Heart right ventricle (tissue), 16 donors: ENCODE data around the gene POC1B. TPM values are rescaled to one million over a fixed set of nuclear protein-coding genes. Genes with fewer than 3 reads are reported as not detected.

Experiments
- ATAC-seq, 8 donors: fragments of 200-7000 bp; cut with Tn5 transposase; one replicate each; pipeline ENCODE4 v1.9.1; 2020; ENCODE audit warnings: mild to moderate bottlenecking in 8 of 8, moderate library complexity in 8 of 8, moderate number of reproducible peaks in 1 of 8
- DNase-seq, 2 donors: peaks; one replicate each; pipeline ENCODE4 v3.0.0-alpha.2; 2020
- H3K27ac ChIP-seq, 10 donors: fragments of 200-600 bp; sonication (generic) in 2 of 10; one replicate each; pipeline versions ENCODE4 v1.5.0 to v1.8.0; 2020 to 2022; ENCODE audit warnings: mild to moderate bottlenecking in 3 of 10
- H3K27me3 ChIP-seq, 7 donors: fragments of 200-600 bp; one replicate each; pipeline ENCODE4 v1.8.0; 2021 to 2022; ENCODE audit warnings: mild to moderate bottlenecking in 2 of 7
- H3K36me3 ChIP-seq, 9 donors: fragments of 200-600 bp; sonication (generic) in 1 of 9; one replicate each; pipeline versions ENCODE4 v1.5.0 to v1.8.0; 2020 to 2022; ENCODE audit warnings: mild to moderate bottlenecking in 2 of 9
- H3K4me1 ChIP-seq, 9 donors: fragments of 200-600 bp; sonication (generic) in 1 of 9; one replicate each; pipeline versions ENCODE4 v1.5.0 to v1.8.0; 2020 to 2022; ENCODE audit warnings: mild to moderate bottlenecking in 4 of 9
- H3K4me3 ChIP-seq, 10 donors: fragments of 200-600 bp; sonication (generic) in 2 of 10; one replicate each; pipeline versions ENCODE4 v1.5.0 to v1.8.0; 2020 to 2022; ENCODE audit warnings: mild to moderate bottlenecking in 7 of 10, moderate library complexity in 2 of 10
- H3K9me3 ChIP-seq, 11 donors: fragments of 200-600 bp in 10 of 11; sonication (generic) in 2 of 11; one replicate each; pipeline versions ENCODE4 v1.5.0 to v1.8.0; 2013 to 2022; ENCODE audit warnings: mild to moderate bottlenecking in 2 of 11, control low read depth in 1 of 11, moderate library complexity in 1 of 11
- WGBS, 2 donors: extraction: QIAGEN DNeasy Blood & Tissue Kit; methylation state at CpG; one replicate each; pipeline ENCODE4 v1.1.7; 2013; ENCODE audit warnings: inconsistent platforms in 1 of 2; 5-methylcytosine and 5-hydroxymethylcytosine counted together
- intact Hi-C, 10 donors: fragments of 100-400 bp; cut with DNase I; formaldehyde crosslinking; loops; one replicate each; pipeline versions ENCODE4 v1.11.1 to v1.14.2; 2022
- polyA plus RNA-seq, 2 donors: library from polyadenylated mRNA; stranded (reverse); fragments of 200-250 nt; gene quantifications; one replicate each; pipeline ENCODE4 v1.2.3, GENCODE V29; 2013
- total RNA-seq, 10 donors: library from RNA; stranded (reverse); fragmentation: NEBNext Ultra II Directional in 3 of 10; extraction: Animal tissue kit (Norgen Biotek cat#: 25700) in 3 of 10; gene quantifications; one replicate each; pipeline versions ENCODE4 v1.2.1 to v1.2.4, GENCODE V29; 2021 to 2023
- TF ChIP-seq, protein P1 (sequence below), 9 donors: fragments of 200-600 bp; sonication (generic) in 2 of 9; IDR thresholded peaks; one replicate each; pipeline versions ENCODE4 v1.5.0 to v1.8.0; 2021 to 2022; ENCODE audit warnings: antibody characterized with exemption in 9 of 9, mild to moderate bottlenecking in 5 of 9, moderate library complexity in 1 of 9
- donor health status: Arrhythmogenic right ventricular cardiomyopathy.
- donor health status: ischemic (EF 13 %, LVEDD 7.1; RV severe dilation, severe dysfunction).
- donor health status: healthy with polysubstance abuse.
- donor health status: DM: no; HTN: yes; CAD: no.
- donor health status: DM: no; HTN: no; CAD: no.
- donor health status: ischemic (EF 25% LVEDD 6.9; RV normal size, moderate dysfunction).
- donor health status: ischemic (EF 25% LVEDD 5.7; RV mildly dilated, moderate dysfunction).
- donor health status: healthy.
- donor health status: DM: yes; HTN: yes; CAD: no.
- donor health status: Ischemic cardiomyopathy.
- donor health status: ischemic (EF 35%, LVEDD 5.7; RV mildly dilated, moderate dysfunction).
- donor health status: nonischemic (EF 11% LVEDD 7.7; RV severe dilation, severe dysfunction).
- donor health status: DM: yes; HTN: yes; CAD: no.
- donor health status: PGD.
- donor health status: ischemic (EF 29% LVEDD 5.4; RV normal size, mild dysfunction).
- donor health status: nonischemic (EF 23%, LVEDD 6.1; RV moderate dilation, normal function).

POC1B gene
- total and polyA plus RNA-seq, 12 donors: 4.8 to 10.4 (median 8.0) TPM

DNA sequence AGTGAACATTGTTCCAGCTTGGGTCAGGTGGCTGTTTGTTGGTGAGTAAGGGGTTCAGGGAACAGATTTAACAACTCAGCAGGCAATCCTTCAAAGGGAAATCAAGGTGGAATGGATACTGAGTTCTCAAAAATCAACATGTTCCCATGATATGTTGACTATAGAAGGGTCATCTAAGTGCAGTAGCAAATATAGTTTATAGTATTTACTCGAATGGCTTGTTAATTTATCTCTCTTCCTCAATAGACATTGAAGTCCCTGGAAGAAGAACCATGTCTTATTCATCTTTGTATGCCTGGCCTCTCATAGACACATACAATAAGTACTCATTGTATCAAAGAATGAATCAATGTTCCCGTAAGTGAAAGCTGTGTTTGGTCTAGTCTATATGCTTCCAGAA lies 149.0 kb downstream of the POC1B start:
- ATAC-seq: no peak
- intact Hi-C loops: no loop called here
- Histone ChIP-seq H3K27me3 (no peaks in the 10 kb centered on the region), H3K4me3 (no peak overlapping the region), H3K9me3 (no peaks in the 10 kb centered on the region), H3K27ac (peak overlapping the region in 1 of 10 donors; percentile 1), H3K4me1 (peaks cover 10 to 54% (median 36%) of the 10 kb centered on the region in 9 donors), H3K36me3 (no peaks in the 10 kb centered on the region)
- DNase-seq: no peak
- WGBS, 2 donors: 96 to 99% methylated on average over 2 of the region's 2 CpGs
- TF ChIP-seq, protein P1, sequence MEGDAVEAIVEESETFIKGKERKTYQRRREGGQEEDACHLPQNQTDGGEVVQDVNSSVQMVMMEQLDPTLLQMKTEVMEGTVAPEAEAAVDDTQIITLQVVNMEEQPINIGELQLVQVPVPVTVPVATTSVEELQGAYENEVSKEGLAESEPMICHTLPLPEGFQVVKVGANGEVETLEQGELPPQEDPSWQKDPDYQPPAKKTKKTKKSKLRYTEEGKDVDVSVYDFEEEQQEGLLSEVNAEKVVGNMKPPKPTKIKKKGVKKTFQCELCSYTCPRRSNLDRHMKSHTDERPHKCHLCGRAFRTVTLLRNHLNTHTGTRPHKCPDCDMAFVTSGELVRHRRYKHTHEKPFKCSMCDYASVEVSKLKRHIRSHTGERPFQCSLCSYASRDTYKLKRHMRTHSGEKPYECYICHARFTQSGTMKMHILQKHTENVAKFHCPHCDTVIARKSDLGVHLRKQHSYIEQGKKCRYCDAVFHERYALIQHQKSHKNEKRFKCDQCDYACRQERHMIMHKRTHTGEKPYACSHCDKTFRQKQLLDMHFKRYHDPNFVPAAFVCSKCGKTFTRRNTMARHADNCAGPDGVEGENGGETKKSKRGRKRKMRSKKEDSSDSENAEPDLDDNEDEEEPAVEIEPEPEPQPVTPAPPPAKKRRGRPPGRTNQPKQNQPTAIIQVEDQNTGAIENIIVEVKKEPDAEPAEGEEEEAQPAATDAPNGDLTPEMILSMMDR (IDR thresholded peaks at IDR 0.05): no peak

DNA sequence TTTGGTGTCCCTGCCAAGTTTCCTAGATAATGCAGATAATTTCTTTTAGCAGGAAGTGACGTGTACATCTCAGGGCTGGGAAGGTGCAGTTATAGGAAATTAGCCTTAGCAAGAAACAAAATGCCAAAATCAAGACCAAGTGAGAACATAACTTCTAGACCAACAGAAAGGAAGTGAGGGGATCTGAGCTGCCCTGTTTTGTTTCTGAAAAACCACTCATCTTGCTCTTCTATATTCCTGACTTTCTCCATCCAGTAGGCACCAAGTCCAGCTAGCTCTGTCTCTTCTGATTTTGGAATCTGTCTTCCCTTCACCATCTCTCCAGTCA lies 149.7 kb downstream of the POC1B start:
- intact Hi-C loops: no loop called here
- H3K4me1 ChIP-seq: peaks cover 10 to 54% (median 36%) of the 10 kb centered on the region in 9 donors
- TF ChIP-seq, protein P1 (IDR thresholded peaks at IDR 0.05): no peak
- H3K36me3 ChIP-seq: no peaks in the 10 kb centered on the region
- ATAC-seq (no peak), DNase-seq (no peak)
- no peak overlapping the region for H3K4me3 ChIP-seq
- no peaks in the 10 kb centered on the region for H3K27me3 ChIP-seq
- H3K27ac ChIP-seq: peak overlapping the region in 1 of 10 donors; percentile 1
- WGBS, 2 donors: 58 to 60% methylated on average over 1 of the region's 1 CpG
- H3K9me3 ChIP-seq: no peaks in the 10 kb centered on the region

DNA sequence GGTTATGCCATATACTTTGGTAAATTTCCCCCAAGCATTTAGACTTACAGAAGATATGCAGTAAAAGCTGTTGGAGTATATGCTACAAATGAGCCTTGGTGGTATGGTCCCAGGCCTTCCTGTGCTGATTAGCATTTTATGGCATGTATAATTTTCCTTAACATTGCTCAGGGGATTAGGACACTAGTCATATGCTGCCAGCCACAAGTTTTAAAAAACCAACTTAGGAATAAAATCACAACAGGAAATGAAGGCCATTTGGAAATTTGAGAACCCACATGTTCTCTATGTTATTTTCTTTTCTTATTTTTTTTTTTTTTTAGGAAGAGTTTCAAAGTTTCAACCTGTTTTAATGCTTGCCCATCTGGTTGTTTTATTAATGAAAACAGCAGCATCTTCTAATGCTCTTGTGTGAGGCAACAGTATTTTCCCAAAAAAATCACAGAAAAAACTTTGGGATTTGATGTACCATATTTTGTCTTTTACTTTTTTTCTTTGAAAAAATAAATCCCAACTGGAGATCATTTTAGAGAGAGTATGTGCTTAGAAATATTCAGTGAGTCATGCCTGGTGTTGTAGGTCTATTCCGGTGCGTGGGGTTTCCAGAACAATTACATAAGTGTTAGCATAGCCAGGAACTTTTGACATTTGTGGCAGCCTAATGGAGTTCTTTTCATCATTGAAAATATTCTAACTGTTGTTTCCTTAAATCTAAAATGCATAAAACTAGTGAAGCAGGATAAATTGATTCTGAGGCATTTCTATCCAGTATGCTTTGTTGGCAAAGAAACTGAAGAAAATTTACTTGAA lies 151.9 kb downstream of the POC1B start:
- TF ChIP-seq, protein P1 (IDR thresholded peaks at IDR 0.05): no peak
- ATAC-seq (peak; percentile 74 to 92 (median 91)), DNase-seq (peak in 1 of 2 donors; percentile 55)
- H3K4me3 ChIP-seq: no peak overlapping the region
- H3K9me3 ChIP-seq: no peaks in the 10 kb centered on the region
- H3K27me3 ChIP-seq: no peaks in the 10 kb centered on the region
- intact Hi-C loops: loop anchor here in 1 of 10 donors (2.0 kb wide), 1 partner anchor 19 kb away; no protein-coding TSS in a partner anchor
- H3K36me3 ChIP-seq: no peaks in the 10 kb centered on the region
- 19 to 20% methylated on average over 2 of the region's 2 CpGs for WGBS, 2 donors
- H3K4me1 ChIP-seq: peaks cover 10 to 53% (median 28%) of the 10 kb centered on the region in 9 donors
- peak overlapping the region; percentile 17 to 79 (median 64) for H3K27ac ChIP-seq

DNA sequence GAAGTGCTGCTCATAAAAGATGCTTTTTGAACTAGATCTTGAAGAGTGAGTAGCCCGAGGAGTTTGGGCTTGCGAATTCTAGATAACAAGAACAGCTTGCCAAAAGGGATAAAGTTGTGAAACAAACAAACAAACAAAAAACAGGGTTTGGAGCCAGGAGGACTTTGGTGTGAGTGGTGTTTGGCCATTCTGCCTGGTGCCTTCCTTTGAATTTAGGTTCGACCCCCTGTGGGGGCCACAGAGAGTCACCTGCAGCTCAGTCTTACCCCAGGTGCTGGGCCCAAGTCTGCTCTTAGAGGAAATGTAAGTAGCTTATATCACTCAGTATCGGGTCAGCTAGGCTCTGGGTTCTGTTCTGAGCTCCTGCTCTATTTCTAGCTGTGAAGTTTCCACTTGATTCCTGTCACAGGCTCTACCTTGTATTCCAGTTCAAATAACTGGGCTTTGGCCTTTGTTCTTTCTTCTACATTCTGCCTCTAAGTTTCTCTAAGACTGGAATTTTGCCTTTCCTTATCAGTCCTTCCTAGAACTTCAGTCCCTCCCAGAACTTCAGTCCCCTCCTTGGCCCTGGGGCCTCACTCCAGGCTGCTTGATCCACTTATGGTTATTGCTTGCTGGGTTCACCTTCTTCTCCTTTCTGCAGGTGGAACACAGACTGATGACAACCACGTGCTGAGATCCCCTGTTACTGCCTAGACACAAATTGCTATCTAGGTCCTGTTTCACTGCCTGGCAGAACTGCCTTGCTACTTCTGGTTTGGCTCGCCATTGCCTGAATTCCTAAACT lies 153.1 kb downstream of the POC1B start:
- peak in 6 of 8 donors; percentile 40 to 71 (median 64) for ATAC-seq
- H3K4me1 ChIP-seq: peaks cover 10 to 51% (median 26%) of the 10 kb centered on the region in 9 donors
- TF ChIP-seq, protein P1 (IDR thresholded peaks at IDR 0.05): no peak
- H3K4me3 ChIP-seq: no peak overlapping the region
- intact Hi-C loops: loop anchor here in 1 of 10 donors (2.0 kb wide), 1 partner anchor 18 kb away; no protein-coding TSS in a partner anchor
- DNase-seq: no peak
- H3K9me3 ChIP-seq: no peaks in the 10 kb centered on the region
- H3K27ac ChIP-seq: peak overlapping the region in 9 of 10 donors; percentile 16 to 79 (median 65)
- WGBS, 2 donors: 67 to 69% methylated on average over 6 of the region's 6 CpGs
- no peaks in the 10 kb centered on the region for H3K27me3 ChIP-seq
- no peaks in the 10 kb centered on the region for H3K36me3 ChIP-seq
